ENCODE measurements around the gene IGFLR1. TPM values are rescaled to one million over a fixed set of nuclear protein-coding genes. Genes with fewer than 3 reads are reported as not detected.
"Not testable (repeated sequence)": the region's sequence is repeated elsewhere in the genome, so short reads cannot be mapped to it uniquely, and the experiment has no call there.

IGFLR1 gene
- polyA plus RNA-seq, 1 donor = 3.8 TPM

- H3K36me3 ChIP-seq (ENCODE audit: control insufficient read depth, insufficient read depth, low read length) = no peaks in the 10 kb centered on the region
- no peaks in the 10 kb centered on the region for H3K4me1 ChIP-seq (ENCODE audit: control insufficient read depth, insufficient read depth, low read length)
- WGBS (ENCODE audit: insufficient coverage, low lambda C conversion rate) = no CpG with 5 or more reads among the region's 2 CpGs
- H3K9me3 ChIP-seq (ENCODE audit: control insufficient read depth, low read depth, low read length) = no peaks in the 10 kb centered on the region
- H3K27ac ChIP-seq (ENCODE audit: low read length) = no peak overlapping the region
- DNase-seq = no peak
- no peak overlapping the region for H3K4me3 ChIP-seq (ENCODE audit: low read length)
- H3K27me3 ChIP-seq (ENCODE audit: control insufficient read depth, insufficient read depth, low read length) = no peaks in the 10 kb centered on the region
These were observed 46.3 kb downstream of the IGFLR1 start for GRCh38 chr19:35695895-35696422.

GRCh38 chr19:35693835-35694599 lies 48.2 kb downstream of the IGFLR1 start:
- Histone ChIP-seq H3K9me3 (ENCODE audit: control insufficient read depth, low read depth, low read length) (no peaks in the 10 kb centered on the region), H3K4me1 (ENCODE audit: control insufficient read depth, insufficient read depth, low read length) (no peaks in the 10 kb centered on the region), H3K27me3 (ENCODE audit: control insufficient read depth, insufficient read depth, low read length) (no peaks in the 10 kb centered on the region), H3K4me3 (ENCODE audit: low read length) (no peak overlapping the region), H3K36me3 (ENCODE audit: control insufficient read depth, insufficient read depth, low read length) (no peaks in the 10 kb centered on the region), H3K27ac (ENCODE audit: low read length) (no peak overlapping the region)
- DNase-seq = peak; percentile 81 to 84
- WGBS (ENCODE audit: insufficient coverage, low lambda C conversion rate) = 86% methylated on average over 1 of the region's 8 CpGs

- no CpG with 5 or more reads among the region's 8 CpGs for WGBS (ENCODE audit: insufficient coverage, low lambda C conversion rate)
- H3K9me3 ChIP-seq (ENCODE audit: control insufficient read depth, low read depth, low read length) = no peaks in the 10 kb centered on the region
- H3K36me3 ChIP-seq (ENCODE audit: control insufficient read depth, insufficient read depth, low read length) = no peaks in the 10 kb centered on the region
- H3K27me3 ChIP-seq (ENCODE audit: control insufficient read depth, insufficient read depth, low read length) = no peaks in the 10 kb centered on the region
- no peaks in the 10 kb centered on the region for H3K4me1 ChIP-seq (ENCODE audit: control insufficient read depth, insufficient read depth, low read length)
- no peak for DNase-seq
- H3K27ac ChIP-seq (ENCODE audit: low read length) = no peak overlapping the region
- no peak overlapping the region for H3K4me3 ChIP-seq (ENCODE audit: low read length)
These were observed 48.8 kb downstream of the IGFLR1 start for GRCh38 chr19:35693422-35693821.

- Histone ChIP-seq H3K36me3 (ENCODE audit: control insufficient read depth, insufficient read depth, low read length) (no peaks in the 10 kb centered on the region), H3K27me3 (ENCODE audit: control insufficient read depth, insufficient read depth, low read length) (no peaks in the 10 kb centered on the region), H3K9me3 (ENCODE audit: control insufficient read depth, low read depth, low read length) (no peaks in the 10 kb centered on the region), H3K4me1 (ENCODE audit: control insufficient read depth, insufficient read depth, low read length) (no peaks in the 10 kb centered on the region), H3K27ac (ENCODE audit: low read length) (no peak overlapping the region), H3K4me3 (ENCODE audit: low read length) (no peak overlapping the region)
- DNase-seq = no peak
- no CpG with 5 or more reads among the region's 11 CpGs for WGBS (ENCODE audit: insufficient coverage, low lambda C conversion rate)
These were observed 50.2 kb downstream of the IGFLR1 start for GRCh38 chr19:35692010-35692409.

- WGBS (ENCODE audit: insufficient coverage, low lambda C conversion rate) = no CpG with 5 or more reads among the region's 37 CpGs
- not testable (repeated sequence) for DNase-seq; H3K4me3 ChIP-seq (ENCODE audit: low read length); H3K27ac ChIP-seq (ENCODE audit: low read length); H3K4me1 ChIP-seq (ENCODE audit: control insufficient read depth, insufficient read depth, low read length); H3K36me3 ChIP-seq (ENCODE audit: control insufficient read depth, insufficient read depth, low read length); H3K9me3 ChIP-seq (ENCODE audit: control insufficient read depth, low read depth, low read length); H3K27me3 ChIP-seq (ENCODE audit: control insufficient read depth, insufficient read depth, low read length)
These were observed 51.1 kb downstream of the IGFLR1 start for GRCh38 chr19:35691106-35691505.

GRCh38 chr19:35689836-35690235 lies 52.4 kb downstream of the IGFLR1 start:
- no peak overlapping the region for H3K27ac ChIP-seq (ENCODE audit: low read length)
- no peak overlapping the region for H3K4me3 ChIP-seq (ENCODE audit: low read length)
- no peaks in the 10 kb centered on the region for H3K27me3 ChIP-seq (ENCODE audit: control insufficient read depth, insufficient read depth, low read length)
- H3K9me3 ChIP-seq (ENCODE audit: control insufficient read depth, low read depth, low read length) = no peaks in the 10 kb centered on the region
- WGBS (ENCODE audit: insufficient coverage, low lambda C conversion rate) = no CpG with 5 or more reads among the region's 4 CpGs
- H3K4me1 ChIP-seq (ENCODE audit: control insufficient read depth, insufficient read depth, low read length) = no peaks in the 10 kb centered on the region
- no peaks in the 10 kb centered on the region for H3K36me3 ChIP-seq (ENCODE audit: control insufficient read depth, insufficient read depth, low read length)
- DNase-seq = no peak

Other genes with a start within 250 kb of the IGFLR1 start
- 36.0 TPM for gene DMKN, start 228.8 kb downstream of the IGFLR1 start, polyA plus RNA-seq
- gene SBSN, start 214.1 kb downstream of the IGFLR1 start, polyA plus RNA-seq = not detected
- gene GAPDHS, start 209.0 kb downstream of the IGFLR1 start, polyA plus RNA-seq = not detected
- 89.6 TPM for gene TMEM147, start 196.8 kb downstream of the IGFLR1 start, polyA plus RNA-seq
- gene ATP4A, start 178.8 kb downstream of the IGFLR1 start, polyA plus RNA-seq = not detected
- gene PMIS2, start 156.3 kb downstream of the IGFLR1 start, polyA plus RNA-seq = not detected
- 13.3 TPM for gene HAUS5, start 129.7 kb downstream of the IGFLR1 start, polyA plus RNA-seq
- 56.9 TPM for gene RBM42, start 113.4 kb downstream of the IGFLR1 start, polyA plus RNA-seq
- gene ETV2, start 100.7 kb downstream of the IGFLR1 start, polyA plus RNA-seq = 1.5 TPM
- 356 TPM for gene COX6B1, start 94.1 kb downstream of the IGFLR1 start, polyA plus RNA-seq
- gene UPK1A, start 75.9 kb downstream of the IGFLR1 start, polyA plus RNA-seq = 0.04 TPM
- gene ZBTB32, start 37.9 kb downstream of the IGFLR1 start, polyA plus RNA-seq = 0.51 TPM
- gene KMT2B, start 24.4 kb downstream of the IGFLR1 start, polyA plus RNA-seq = 33.2 TPM
- 31.2 TPM for gene U2AF1L4, start 3.0 kb upstream of the IGFLR1 start, polyA plus RNA-seq
- 63.3 TPM for gene PSENEN, start 3.2 kb upstream of the IGFLR1 start, polyA plus RNA-seq
- 11.3 TPM for gene LIN37, start 6.1 kb upstream of the IGFLR1 start, polyA plus RNA-seq
- 50.2 TPM for gene HSPB6, start 14.6 kb upstream of the IGFLR1 start, polyA plus RNA-seq
- 16.3 TPM for gene PROSER3, start 15.7 kb upstream of the IGFLR1 start, polyA plus RNA-seq
- gene ARHGAP33, start 33.1 kb upstream of the IGFLR1 start, polyA plus RNA-seq = 22.2 TPM
- gene PRODH2, start 70.4 kb upstream of the IGFLR1 start, polyA plus RNA-seq = 1.9 TPM
- gene NPHS1, start 110.1 kb upstream of the IGFLR1 start, polyA plus RNA-seq = 3.2 TPM
- gene KIRREL2, start 114.5 kb upstream of the IGFLR1 start, polyA plus RNA-seq = 1.8 TPM
- gene APLP1, start 126.1 kb upstream of the IGFLR1 start, polyA plus RNA-seq = 32.7 TPM
- gene NFKBID, start 158.1 kb upstream of the IGFLR1 start, polyA plus RNA-seq = 7.7 TPM
- 11.1 TPM for gene HCST, start 160.1 kb upstream of the IGFLR1 start, polyA plus RNA-seq
- gene TYROBP, start 165.8 kb upstream of the IGFLR1 start, polyA plus RNA-seq = 41.8 TPM
- gene LRFN3, start 193.9 kb upstream of the IGFLR1 start, polyA plus RNA-seq = 10.7 TPM